H1 (cell line): ENCODE results near the gene SMARCC2. TPM values are rescaled to one million over a fixed set of nuclear protein-coding genes. Genes with fewer than 3 reads are reported as not detected.

Source experiments
- CTCF ChIA-PET: fragments of 300-600 bp; sonication (Branson Sonifier 250); formaldehyde crosslinking; loops from one replicate; lab custom pipeline; 2021; ENCODE audit not compliant: partially characterized antibody; lab: Charles Lee
- POLR2A ChIA-PET: fragments of 300-600 bp; sonication (Branson Sonifier 250); formaldehyde crosslinking; loops from one replicate; lab custom pipeline; 2021; ENCODE audit warnings: inconsistent platforms; ENCODE audit not compliant: partially characterized antibody; lab: Charles Lee
- DNase-seq, 2 experiments: peaks; one replicate each; pipeline versions ENCODE4 v3.0.0 to v3.0.0-alpha.2; 2010 to 2022; ENCODE audit warnings: low spot score in 2 of 2, low read depth in 1 of 2, mixed read lengths in 1 of 2
- FAIRE-seq: peaks from 2 replicates; lab custom pipeline; 2011; peaks lifted over from hg19 to GRCh38; lab: Jason Lieb, UNC
- H2AFZ ChIP-seq: 2 replicates; pipeline ENCODE4 v1.8.1; 2012; ENCODE audit warnings: low read length, inconsistent platforms
- H2AK5ac ChIP-seq: 2 replicates; pipeline ENCODE4 v1.6.1; 2013; ENCODE audit warnings: low read depth, low read length
- H2BK120ac ChIP-seq: replicated peaks from 2 replicates; pipeline ENCODE3; 2013; ENCODE audit warnings: low read depth, low read length, inconsistent platforms
- H2BK12ac ChIP-seq: 2 replicates; pipeline ENCODE4 v1.6.1; 2013; ENCODE audit warnings: low read depth, low read length
- H2BK15ac ChIP-seq: 2 replicates; pipeline ENCODE4 v1.6.1; 2013; ENCODE audit warnings: low read length
- H2BK20ac ChIP-seq: 2 replicates; pipeline ENCODE4 v1.6.1; 2013; ENCODE audit warnings: low read length
- H2BK5ac ChIP-seq: 2 replicates; pipeline ENCODE4 v1.6.1; 2013; ENCODE audit warnings: low read depth, low read length
- H3K14ac ChIP-seq: 2 replicates; pipeline ENCODE4 v1.6.1; 2013; ENCODE audit warnings: inconsistent platforms; ENCODE audit not compliant: insufficient read length
- H3K18ac ChIP-seq: 2 replicates; pipeline ENCODE4 v1.6.1; 2013; ENCODE audit warnings: low read length; ENCODE audit errors: extremely low read depth
- H3K23ac ChIP-seq: 2 replicates; pipeline ENCODE4 v1.6.1; 2013; ENCODE audit warnings: inconsistent platforms; ENCODE audit not compliant: insufficient read length
- H3K23me2 ChIP-seq: 2 replicates; pipeline ENCODE4 v1.6.1; 2013; ENCODE audit warnings: low read depth, low read length
- H3K27ac ChIP-seq: 2 replicates; pipeline ENCODE4 v1.6.1; 2011; ENCODE audit warnings: low read depth, low read length, inconsistent platforms
- H3K27me3 ChIP-seq, 4 experiments: replicated peaks in 1 of 4; 1 replicate in 1 of 4; 2 replicates in 3 of 4; pipeline versions ENCODE4 v1.6.1 to v1.8.1; 2011 to 2013; ENCODE audit warnings: low read length in 3 of 4, mild to moderate bottlenecking in 3 of 4, inconsistent platforms in 2 of 4, mixed read lengths in 2 of 4, moderate library complexity in 1 of 4; ENCODE audit not compliant: control insufficient read depth in 3 of 4, insufficient read depth in 3 of 4; ENCODE audit errors: extremely low read depth in 1 of 4
- H3K36me3 ChIP-seq, 4 experiments: 2 replicates each; pipeline versions ENCODE4 v1.6.1 to v1.8.1; 2011 to 2013; ENCODE audit warnings: mild to moderate bottlenecking in 4 of 4, low read length in 3 of 4, moderate library complexity in 2 of 4, control low read depth in 1 of 4, inconsistent platforms in 1 of 4; ENCODE audit not compliant: insufficient read depth in 4 of 4, control insufficient read depth in 2 of 4
- H3K4ac ChIP-seq: replicated peaks from 2 replicates; pipeline ENCODE3; 2013; ENCODE audit warnings: low read length, low read depth, mixed read lengths, inconsistent platforms; ENCODE audit not compliant: insufficient read length
- H3K4me1 ChIP-seq, 4 experiments: replicated peaks in 1 of 4; 1 replicate in 1 of 4; 2 replicates in 3 of 4; pipeline versions ENCODE4 v1.6.1 to v1.8.1; 2011 to 2013; ENCODE audit warnings: low read length in 3 of 4, inconsistent platforms in 2 of 4, mixed read lengths in 1 of 4; ENCODE audit not compliant: insufficient read depth in 4 of 4, control insufficient read depth in 3 of 4
- H3K4me2 ChIP-seq, 2 experiments: 2 replicates each; pipeline versions ENCODE4 v1.6.1 to v1.8.1; 2011 to 2013; ENCODE audit warnings: low read depth in 2 of 2, low read length in 2 of 2, control low read depth in 1 of 2, inconsistent platforms in 1 of 2, mild to moderate bottlenecking in 1 of 2; ENCODE audit not compliant: insufficient read depth in 1 of 2
- H3K4me3 ChIP-seq, 4 experiments: fragments of 200-600, 300-600 bp in 1 of 4; sonication (generic), shearing (Covaris generic), sonication (Bioruptor Twin) in 1 of 4; 2 replicates each; pipeline versions ENCODE4 v1.5.1 to v1.8.1; 2011 to 2016; ENCODE audit warnings: low read length in 4 of 4, low read depth in 3 of 4, control low read depth in 2 of 4, inconsistent platforms in 2 of 4, mild to moderate bottlenecking in 2 of 4, mixed read lengths in 1 of 4, moderate library complexity in 1 of 4; ENCODE audit not compliant: insufficient read depth in 2 of 4; ENCODE audit errors: extremely low read depth in 1 of 4
- H3K56ac ChIP-seq: replicated peaks from 2 replicates; pipeline ENCODE3; 2013; ENCODE audit warnings: low read depth, mild to moderate bottlenecking, mixed read lengths, low read length, inconsistent platforms; ENCODE audit not compliant: insufficient read length
- H3K79me1 ChIP-seq: 2 replicates; pipeline ENCODE4 v1.6.1; 2013; ENCODE audit warnings: low read depth, low read length, control low read depth
- H3K79me2 ChIP-seq, 2 experiments: 2 replicates each; pipeline versions ENCODE4 v1.6.1 to v1.8.1; 2012 to 2013; ENCODE audit warnings: low read length in 2 of 2, mild to moderate bottlenecking in 2 of 2, inconsistent platforms in 1 of 2; ENCODE audit not compliant: insufficient read depth in 2 of 2, control insufficient read depth in 1 of 2
- H3K9ac ChIP-seq, 4 experiments: replicated peaks in 1 of 4; 1 replicate in 1 of 4; 2 replicates in 3 of 4; pipeline versions ENCODE4 v1.6.1 to v1.8.1; 2011 to 2013; ENCODE audit warnings: low read depth in 3 of 4, low read length in 3 of 4, control low read depth in 2 of 4, mild to moderate bottlenecking in 2 of 4, moderate library complexity in 2 of 4, inconsistent platforms in 1 of 4; ENCODE audit errors: extremely low read depth in 1 of 4
- H3K9me3 ChIP-seq, 2 experiments: 2 replicates each; pipeline versions ENCODE4 v1.6.1 to v1.8.1; 2012 to 2013; ENCODE audit warnings: mild to moderate bottlenecking in 2 of 2, moderate library complexity in 2 of 2, control low read depth in 1 of 2, inconsistent platforms in 1 of 2, low read depth in 1 of 2, low read length in 1 of 2, mixed read lengths in 1 of 2; ENCODE audit not compliant: insufficient read depth in 2 of 2
- H4K20me1 ChIP-seq, 2 experiments: replicated peaks in 1 of 2; 2 replicates each; pipeline versions ENCODE3 to v1.8.1; 2011 to 2013; ENCODE audit warnings: inconsistent platforms in 2 of 2, low read length in 2 of 2, mild to moderate bottlenecking in 1 of 2; ENCODE audit not compliant: insufficient read depth in 2 of 2, control insufficient read depth in 1 of 2
- H4K5ac ChIP-seq: 2 replicates; pipeline ENCODE4 v1.6.1; 2013; ENCODE audit warnings: low read length, low read depth, mixed read lengths, inconsistent platforms; ENCODE audit not compliant: insufficient read length
- H4K8ac ChIP-seq: 2 replicates; pipeline ENCODE4 v1.8.0; 2013; ENCODE audit warnings: mild to moderate bottlenecking, moderate library complexity, low read length, inconsistent platforms; ENCODE audit not compliant: insufficient read depth; ENCODE audit errors: extremely low read depth
- H4K91ac ChIP-seq: replicated peaks from 2 replicates; pipeline ENCODE3; 2013; ENCODE audit warnings: low read length, mixed read lengths, inconsistent platforms; ENCODE audit not compliant: insufficient read length
- HDAC2 ChIP-seq, 2 experiments: fragments of 300-600 bp in 1 of 2; sonication (generic) in 1 of 2; IDR thresholded peaks; 2 replicates each; pipeline ENCODE4 v1.6.1; 2011 to 2012; ENCODE audit warnings: low read depth in 2 of 2, low read length in 2 of 2, mild to moderate bottlenecking in 2 of 2, moderate library complexity in 2 of 2, borderline replicate concordance in 1 of 2, inconsistent platforms in 1 of 2
- RNF2 ChIP-seq: fragments of 200-900, 300-1000 bp; sonication (generic); IDR thresholded peaks from 2 replicates; pipeline ENCODE4 v1.7.1; 2016; ENCODE audit warnings: borderline replicate concordance, low read depth, mild to moderate bottlenecking, antibody characterized with exemption, low read length; ENCODE audit not compliant: poor library complexity, severe bottlenecking; ENCODE audit errors: missing control alignments
- RXRA ChIP-seq: IDR thresholded peaks from 2 replicates; pipeline ENCODE4 v1.6.1; 2011; ENCODE audit warnings: low read depth, mild to moderate bottlenecking, low read length, moderate library complexity; ENCODE audit not compliant: insufficient read depth
- SAP30 ChIP-seq: fragments of 300-600 bp; sonication (generic); IDR thresholded peaks from 2 replicates; pipeline ENCODE4 v1.7.1; 2012; ENCODE audit warnings: low read length, moderate library complexity, mild to moderate bottlenecking, inconsistent platforms; ENCODE audit not compliant: insufficient read depth, insufficient replicate concordance
- WGBS, 2 experiments: shearing (Covaris generic) in 1 of 2; methylation state at CpG; one replicate each; pipeline versions ENCODE4 v1.1.6 to v1.1.7; 2013 to 2015; ENCODE audit warnings: low lambda C conversion rate in 2 of 2, mixed read lengths in 2 of 2, inconsistent platforms in 1 of 2, low coverage in 1 of 2, missing lambda C conversion rate in 1 of 2; ENCODE audit not compliant: insufficient replicate concordance in 2 of 2, insufficient coverage in 1 of 2, insufficient read length in 1 of 2; ENCODE audit errors: extremely low coverage in 1 of 2, missing lambda C conversion rate in 1 of 2; 5-methylcytosine and 5-hydroxymethylcytosine counted together
- polyA plus RNA-seq, 7 experiments: library from polyadenylated mRNA; depleted of rRNA in 3 of 7; stranded (reverse) in 5 of 7; unstranded in 2 of 7; fragments of >200 nt in 5 of 7; fragments of 200-250 nt in 2 of 7; gene quantifications; 1 replicate in 5 of 7; 2 replicates in 1 of 7; 4 replicates in 1 of 7; pipeline versions ENCODE4 v1.2.1 to v1.2.3, GENCODE V29; 2011 to 2013; ENCODE audit warnings: missing spikeins in 2 of 7, mixed read lengths in 2 of 7
- total RNA-seq: library from RNA; stranded (reverse); fragmentation: NEBNext Ultra II Directional; extraction: Animal tissue kit (Norgen Biotek cat#: 25700); gene quantifications from 2 replicates; pipeline ENCODE4 v1.2.1, GENCODE V29; 2021
- TF ChIP-seq, protein P1 (sequence below), 3 experiments: IDR thresholded peaks; 1 replicate in 2 of 3; 2 replicates in 1 of 3; pipeline versions ENCODE4 v1.5.1 to v1.6.1; 2011; ENCODE audit warnings: low read length in 3 of 3, mild to moderate bottlenecking in 3 of 3, inconsistent platforms in 2 of 3, low read depth in 1 of 3, moderate library complexity in 1 of 3; ENCODE audit not compliant: insufficient read depth in 1 of 3; ENCODE audit errors: control extremely low read depth in 1 of 3

SMARCC2 gene
- total and polyA plus RNA-seq, 2 of the 8 experiments (the other 6 are each of a cell fraction or from before 2014, with no cell fraction given), result 33.9 to 78.5 TPM

DNA sequence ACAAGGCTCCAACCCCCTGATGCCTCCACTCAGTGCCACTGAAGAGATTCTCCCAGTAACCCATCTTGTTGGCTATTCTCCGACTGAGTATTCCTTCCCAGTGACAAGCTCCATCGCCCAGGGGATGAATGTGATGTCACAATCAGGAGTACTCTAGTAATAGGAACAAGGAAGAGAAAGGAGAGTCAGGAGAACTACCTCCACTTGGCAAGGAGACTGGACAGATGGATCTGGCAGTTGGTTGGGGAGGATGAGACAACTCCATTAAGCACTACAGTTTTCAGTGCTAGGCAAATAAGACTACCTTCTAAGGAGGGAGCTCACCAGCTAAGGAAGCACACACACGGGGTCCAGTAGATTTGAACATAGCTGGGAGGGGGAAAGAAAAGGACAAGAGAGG, 27.2 kb upstream of the SMARCC2 start:
- peaks cover 0 to 30% of the 10 kb centered on the region in 2 experiments; a peak in 2 of 4 replicates for H3K79me2 ChIP-seq
- ChIA-PET POLR2A (interaction anchor here (0.6 to 9.8 kb wide), 4 partner anchors 14 to 56 kb away, joined by 3 to 203 read pairs (median 4); no protein-coding TSS in a partner anchor), CTCF (interaction anchor here (0.6 to 2.1 kb wide), 8 partner anchors 9 to 98 kb away, joined by 3 to 20 read pairs (median 3); partner anchors contain the start of genes ANKRD52 and SMARCC2)
- H3K23ac ChIP-seq, result no peak overlapping the region
- no peak overlapping the region for H2BK12ac ChIP-seq
- no peaks in the 10 kb centered on the region for H3K9me3 ChIP-seq
- peaks cover 8% of the 10 kb centered on the region for H3K79me1 ChIP-seq
- no peak overlapping the region for H4K5ac ChIP-seq
- H3K4me3 ChIP-seq, result no peak overlapping the region
- FAIRE-seq (no peak), DNase-seq (no peak)
- no peak overlapping the region for H2BK15ac ChIP-seq
- H3K4me1 ChIP-seq, result peaks cover 0 to 3% (median 1%) of the 10 kb centered on the region in 4 experiments; a peak in 1 of 7 replicates
- peaks cover 13 to 45% (median 35%) of the 10 kb centered on the region in 4 experiments; a peak in 7 of 8 replicates for H3K36me3 ChIP-seq
- H3K27ac ChIP-seq, result no peak overlapping the region
- no peak overlapping the region for H3K14ac ChIP-seq
- no peak overlapping the region for H2BK5ac ChIP-seq
- no peak overlapping the region for H4K91ac ChIP-seq
- no peak overlapping the region for H3K4me2 ChIP-seq
- no peak overlapping the region for H2AFZ ChIP-seq
- no peak overlapping the region for H2BK120ac ChIP-seq
- H3K18ac ChIP-seq, result no peak overlapping the region
- no peaks in the 10 kb centered on the region for H3K27me3 ChIP-seq
- H4K8ac ChIP-seq, result no peak overlapping the region
- no peak overlapping the region for H2AK5ac ChIP-seq
- no peak overlapping the region for H3K9ac ChIP-seq
- WGBS, 2 experiments, result 94% methylated on average over 3 of the region's 3 CpGs; no CpG with 5 or more reads in 1 of the 2 experiments
- peaks cover 0 to 11% of the 10 kb centered on the region in 2 experiments for H4K20me1 ChIP-seq
- H3K23me2 ChIP-seq, result peaks cover 9% of the 10 kb centered on the region
- H2BK20ac ChIP-seq, result no peak overlapping the region
- H3K56ac ChIP-seq, result no peak overlapping the region
- no peak overlapping the region for H3K4ac ChIP-seq
- no peak for TF ChIP-seq SAP30
- no peak for TF ChIP-seq RXRA
- TF ChIP-seq RNF2, result no peak
- TF ChIP-seq, protein P1, sequence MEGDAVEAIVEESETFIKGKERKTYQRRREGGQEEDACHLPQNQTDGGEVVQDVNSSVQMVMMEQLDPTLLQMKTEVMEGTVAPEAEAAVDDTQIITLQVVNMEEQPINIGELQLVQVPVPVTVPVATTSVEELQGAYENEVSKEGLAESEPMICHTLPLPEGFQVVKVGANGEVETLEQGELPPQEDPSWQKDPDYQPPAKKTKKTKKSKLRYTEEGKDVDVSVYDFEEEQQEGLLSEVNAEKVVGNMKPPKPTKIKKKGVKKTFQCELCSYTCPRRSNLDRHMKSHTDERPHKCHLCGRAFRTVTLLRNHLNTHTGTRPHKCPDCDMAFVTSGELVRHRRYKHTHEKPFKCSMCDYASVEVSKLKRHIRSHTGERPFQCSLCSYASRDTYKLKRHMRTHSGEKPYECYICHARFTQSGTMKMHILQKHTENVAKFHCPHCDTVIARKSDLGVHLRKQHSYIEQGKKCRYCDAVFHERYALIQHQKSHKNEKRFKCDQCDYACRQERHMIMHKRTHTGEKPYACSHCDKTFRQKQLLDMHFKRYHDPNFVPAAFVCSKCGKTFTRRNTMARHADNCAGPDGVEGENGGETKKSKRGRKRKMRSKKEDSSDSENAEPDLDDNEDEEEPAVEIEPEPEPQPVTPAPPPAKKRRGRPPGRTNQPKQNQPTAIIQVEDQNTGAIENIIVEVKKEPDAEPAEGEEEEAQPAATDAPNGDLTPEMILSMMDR (IDR thresholded peaks at IDR 0.05; ENCODE audit: control extremely low read depth in 1 of 3, insufficient read depth in 1 of 3, low read depth in 1 of 3, low read length in 3 of 3), result no peak
- TF ChIP-seq HDAC2 (IDR thresholded peaks at IDR 0.05; ENCODE audit: borderline replicate concordance in 1 of 2, low read depth in 2 of 2, low read length in 2 of 2), result no peak
